Measurements from ENCODE around the gene EGFR.

- TF ChIP-seq EZH2 (IDR thresholded peaks at IDR 0.05; ENCODE audit: borderline replicate concordance, low read depth, low read length, severe bottlenecking) (no peak), CTCF (IDR thresholded peaks at IDR 0.05; ENCODE audit: borderline replicate concordance, extremely low read depth, low read length, poor library complexity, severe bottlenecking) (no peak)
These were observed 192.9 kb downstream of the EGFR start for GRCh38 chr7:55211726-55212125.
